Measurements from ENCODE around the gene TP53BP1.

Gene TP53BP1

GRCh38 chr15:43383070-43383469 is 109.9 kb downstream of the TP53BP1 start:
- intact Hi-C loops (cut with DNase I) = no loop called here
- DNase-seq = no peak

GRCh38 chr15:43382310-43382709 is 110.6 kb downstream of the TP53BP1 start:
- intact Hi-C loops (cut with DNase I) = no loop called here
- DNase-seq = no peak

GRCh38 chr15:43378601-43379000 is 114.4 kb downstream of the TP53BP1 start:
- intact Hi-C loops (cut with DNase I) = no loop called here
- no peak for DNase-seq

- DNase-seq = peak in 11 of 42 donors; percentile 23 to 56 (median 30)
- intact Hi-C loops (cut with DNase I) = no loop called here
Measured at GRCh38 chr15:43376017-43376705, 116.8 kb downstream of the TP53BP1 start.

GRCh38 chr15:43370975-43371974 is 121.7 kb downstream of the TP53BP1 start, which contains the start of the genes TUBGCP4 and ZSCAN29:
TUBGCP4 (plus strand) TSS chr15:43371101; CDS start chr15:43371355, 254 bp downstream.
ZSCAN29 (minus strand) TSS chr15:43371043; CDS start chr15:43369913, 1,130 bp downstream.
- intact Hi-C loops (cut with DNase I) = no loop called here

GRCh38 chr15:43370310-43370974 is 122.5 kb downstream of the TP53BP1 start:
- intact Hi-C loops (cut with DNase I) = no loop called here
- DNase-seq = peak in 21 of 42 donors; percentile 6 to 52 (median 15)

More at GRCh38 chr15:43370975-43371974, 121.7 kb downstream of the TP53BP1 start, which contains the start of the genes TUBGCP4 and ZSCAN29:
- DNase-seq = peak; percentile 45 to 93 (median 84)

- intact Hi-C loops (cut with DNase I) = no loop called here
- DNase-seq = no peak
Measured at GRCh38 chr15:43361313-43361903, 131.5 kb downstream of the TP53BP1 start.

- intact Hi-C loops (cut with DNase I) = no loop called here
- DNase-seq = no peak
Measured at GRCh38 chr15:43360821-43361220, 132.1 kb downstream of the TP53BP1 start.
